IPS-20b (cell line): Measurements from ENCODE around the gene EPHA10.
"Not testable (repeated sequence)": the region's sequence is repeated elsewhere in the genome, so short reads cannot be mapped to it uniquely, and the experiment has no call there.

ENCODE experiments used
- H3K27ac ChIP-seq: one replicate; pipeline ENCODE4 v1.5.1; 2013; ENCODE audit warnings: low read length
- H3K27me3 ChIP-seq: 2 replicates; pipeline ENCODE4 v1.6.1; 2013; ENCODE audit warnings: mild to moderate bottlenecking, low read length, inconsistent platforms; ENCODE audit not compliant: insufficient read depth
- H3K36me3 ChIP-seq: 2 replicates; pipeline ENCODE4 v1.6.1; 2013; ENCODE audit warnings: low read depth, mild to moderate bottlenecking, inconsistent platforms, low read length, moderate library complexity; ENCODE audit not compliant: insufficient read depth
- H3K4me1 ChIP-seq: 2 replicates; pipeline ENCODE4 v1.6.1; 2013; ENCODE audit warnings: mild to moderate bottlenecking, control low read depth, inconsistent platforms, low read length, moderate library complexity; ENCODE audit not compliant: insufficient read depth
- H3K4me3 ChIP-seq: 2 replicates; pipeline ENCODE4 v1.5.1; 2013; ENCODE audit warnings: mild to moderate bottlenecking, low read length, inconsistent platforms
- H3K9ac ChIP-seq: 2 replicates; pipeline ENCODE4 v1.6.1; 2013; ENCODE audit warnings: low read depth, mild to moderate bottlenecking, inconsistent platforms, low read length, moderate library complexity
- H3K9me3 ChIP-seq: 2 replicates; pipeline ENCODE4 v1.6.1; 2013; ENCODE audit warnings: mild to moderate bottlenecking, low read depth, low read length, inconsistent platforms; ENCODE audit not compliant: insufficient read depth

Gene EPHA10

GRCh38 chr1:37795340-37796125 is 30.6 kb upstream of the EPHA10 start:
- Histone ChIP-seq H3K4me3 (peak overlapping the region; percentile 58), H3K9ac (no peak overlapping the region), H3K27ac (no peak overlapping the region), H3K36me3 (peaks cover 11% of the 10 kb centered on the region; the same call in 1 of the 2 replicates), H3K4me1 (peaks cover 5% of the 10 kb centered on the region; the same call in 1 of the 2 replicates), H3K9me3 (no peaks in the 10 kb centered on the region), H3K27me3 (peaks cover 57% of the 10 kb centered on the region)

GRCh38 chr1:37794372-37795339 is 29.7 kb upstream of the EPHA10 start:
- Histone ChIP-seq H3K36me3 (peaks cover 2% of the 10 kb centered on the region; the same call in 1 of the 2 replicates), H3K9ac (no peak overlapping the region), H3K9me3 (no peaks in the 10 kb centered on the region), H3K27ac (no peak overlapping the region), H3K27me3 (peaks cover 66% of the 10 kb centered on the region), H3K4me3 (peak overlapping the region; percentile 58), H3K4me1 (peaks cover 5% of the 10 kb centered on the region; the same call in 1 of the 2 replicates)

- Histone ChIP-seq H3K27ac (no peak within 1 kb of the TSS), H3K4me3 (peak within 1 kb of the TSS; percentile 66)
Measured at GRCh38 chr1:37793773-37794371, 29.0 kb upstream of the EPHA10 start, which contains the start of gene MANEAL. TSS of gene MANEAL (plus strand) at chr1:37793847. CDS start at chr1:37794183, 336 bp downstream.

GRCh38 chr1:37792943-37793686 is 28.2 kb upstream of the EPHA10 start:
- H3K9me3 ChIP-seq, result no peaks in the 10 kb centered on the region
- peaks cover 79% of the 10 kb centered on the region for H3K27me3 ChIP-seq
- H3K27ac ChIP-seq, result no peak overlapping the region
- no peak overlapping the region for H3K9ac ChIP-seq
- peak overlapping the region; percentile 43; the same call in 1 of the 2 replicates for H3K4me3 ChIP-seq
- no peaks in the 10 kb centered on the region for H3K36me3 ChIP-seq
- peaks cover 5% of the 10 kb centered on the region; the same call in 1 of the 2 replicates for H3K4me1 ChIP-seq

More at GRCh38 chr1:37793773-37794371, 29.0 kb upstream of the EPHA10 start, which contains the start of gene MANEAL:
- Histone ChIP-seq H3K9me3 (no peaks in the 10 kb centered on the region), H3K9ac (no peak within 1 kb of the TSS), H3K4me1 (peaks cover 5% of the 10 kb centered on the region; the same call in 1 of the 2 replicates), H3K36me3 (no peaks in the 10 kb centered on the region), H3K27me3 (peaks cover 71% of the 10 kb centered on the region)

- Histone ChIP-seq H3K27me3 (peaks cover 51% of the 10 kb centered on the region), H3K4me1 (no peaks in the 10 kb centered on the region), H3K9me3 (no peaks in the 10 kb centered on the region), H3K27ac (no peak overlapping the region), H3K36me3 (no peaks in the 10 kb centered on the region), H3K9ac (no peak overlapping the region), H3K4me3 (no peak overlapping the region)
Measured at GRCh38 chr1:37782491-37782890, 17.6 kb upstream of the EPHA10 start.

- H3K27me3 ChIP-seq, result peaks cover 47% of the 10 kb centered on the region; the same call in 1 of the 2 replicates
- no peak overlapping the region for H3K27ac ChIP-seq
- no peaks in the 10 kb centered on the region for H3K9me3 ChIP-seq
- no peaks in the 10 kb centered on the region for H3K4me1 ChIP-seq
- H3K9ac ChIP-seq, result no peak overlapping the region
- no peak overlapping the region for H3K4me3 ChIP-seq
- H3K36me3 ChIP-seq, result no peaks in the 10 kb centered on the region
Measured at GRCh38 chr1:37778654-37779053, 13.7 kb upstream of the EPHA10 start.

- Histone ChIP-seq H3K9me3 (no peaks in the 10 kb centered on the region), H3K27ac (no peak overlapping the region), H3K4me1 (no peaks in the 10 kb centered on the region), H3K36me3 (no peaks in the 10 kb centered on the region), H3K9ac (no peak overlapping the region), H3K4me3 (no peak overlapping the region), H3K27me3 (peaks cover 42% of the 10 kb centered on the region; the same call in 1 of the 2 replicates)
Measured at GRCh38 chr1:37776946-37777516, 12.1 kb upstream of the EPHA10 start.

GRCh38 chr1:37771440-37771839 is 6.5 kb upstream of the EPHA10 start:
- not testable (repeated sequence) for H3K36me3 ChIP-seq, H3K9me3 ChIP-seq, H3K9ac ChIP-seq, H3K4me1 ChIP-seq, H3K27ac ChIP-seq, H3K4me3 ChIP-seq
- H3K27me3 ChIP-seq, result peaks cover 46% of the 10 kb centered on the region

GRCh38 chr1:37767488-37767887 is 2.6 kb upstream of the EPHA10 start:
- H3K9me3 ChIP-seq, result no peaks in the 10 kb centered on the region
- no peak overlapping the region for H3K27ac ChIP-seq
- no peak overlapping the region for H3K9ac ChIP-seq
- peaks cover 6% of the 10 kb centered on the region; the same call in 1 of the 2 replicates for H3K4me1 ChIP-seq
- no peak overlapping the region for H3K4me3 ChIP-seq
- H3K36me3 ChIP-seq, result no peaks in the 10 kb centered on the region
- H3K27me3 ChIP-seq, result peaks cover 85% of the 10 kb centered on the region

- H3K27me3 ChIP-seq, result peaks cover 99% of the 10 kb centered on the region
- no peaks in the 10 kb centered on the region for H3K9me3 ChIP-seq
- no peaks in the 10 kb centered on the region for H3K36me3 ChIP-seq
- peaks cover 6% of the 10 kb centered on the region; the same call in 1 of the 2 replicates for H3K4me1 ChIP-seq
- peak overlapping the region; percentile 59 for H3K4me3 ChIP-seq
- H3K9ac ChIP-seq, result no peak overlapping the region
- no peak overlapping the region for H3K27ac ChIP-seq
Measured at GRCh38 chr1:37765916-37766664, 1.2 kb upstream of the EPHA10 start.
